ENCODE results near the gene GCAT. TPM values are rescaled to one million over a fixed set of nuclear protein-coding genes. Genes with fewer than 3 reads are reported as not detected.

GCAT gene
- total and polyA plus RNA-seq, 2 of the 13 experiments (the other 11 are each of a cell fraction or from before 2014, with no cell fraction given) = 28.0 to 50.3 TPM

GRCh38 chr22:37807410-37808293, at the start of gene GCAT (continued):
- TF ChIP-seq PRDM4 (CRISPR knock-in tag; IDR thresholded peaks at IDR 0.05; ENCODE audit: borderline replicate concordance) = no peak
- 0 out of 2 replicates have a peak, but pooled peaks have one; percentile 64 for TF ChIP-seq ZNF614 (CRISPR knock-in tag; IDR thresholded peaks at IDR 0.05; ENCODE audit: borderline replicate concordance)
- TF ChIP-seq SMAD9 (CRISPR knock-in tag; IDR thresholded peaks at IDR 0.05) = no peak
- no peak for TF ChIP-seq ARID2 (CRISPR knock-in tag; IDR thresholded peaks at IDR 0.05; ENCODE audit: borderline replicate concordance)
- TF ChIP-seq FOSL1 (CRISPR knock-in tag; IDR thresholded peaks at IDR 0.05; ENCODE audit: borderline replicate concordance) = no peak
- TF ChIP-seq ZBTB37 (CRISPR knock-in tag; IDR thresholded peaks at IDR 0.05) = no peak
- TF ChIP-seq RARA (CRISPR knock-in tag; IDR thresholded peaks at IDR 0.05) = peak; percentile 50; the same call in 1 of the 2 replicates
- no peak for TF ChIP-seq BCLAF1 (IDR thresholded peaks at IDR 0.05)
- peak; percentile 30 for TF ChIP-seq HOXA5 (CRISPR knock-in tag; IDR thresholded peaks at IDR 0.05)
- TF ChIP-seq GTF3A (CRISPR knock-in tag; conservative IDR thresholded peaks at IDR 0.05) = no peak
- peak; percentile 73 for TF ChIP-seq POLR2G (IDR thresholded peaks at IDR 0.05; ENCODE audit: low read depth, low read length)
- no peak for TF ChIP-seq FOXA1 (IDR thresholded peaks at IDR 0.05)
- no peak for TF ChIP-seq FOXA1 (CRISPR knock-in tag; IDR thresholded peaks at IDR 0.05)
- TF ChIP-seq ZNF605 (CRISPR knock-in tag; IDR thresholded peaks at IDR 0.05) = peak; percentile 91
- peak; percentile 75 for TF ChIP-seq ZFY (CRISPR knock-in tag; IDR thresholded peaks at IDR 0.05)
- peak; percentile 76 for TF ChIP-seq HNRNPK (IDR thresholded peaks at IDR 0.05; ENCODE audit: low read depth, low read length, poor library complexity, severe bottlenecking)
- TF ChIP-seq MYNN (CRISPR knock-in tag; IDR thresholded peaks at IDR 0.05; ENCODE audit: low read depth) = no peak
- peak; percentile 24; the same call in 1 of the 2 replicates for TF ChIP-seq ZMYM3 (CRISPR knock-in tag; IDR thresholded peaks at IDR 0.05)
- TF ChIP-seq ZNF615 (CRISPR knock-in tag; IDR thresholded peaks at IDR 0.05; ENCODE audit: borderline replicate concordance) = no peak
- TF ChIP-seq ZNF746 (CRISPR knock-in tag; IDR thresholded peaks at IDR 0.05) = peak; percentile 66; the same call in 1 of the 2 replicates
- no peak for TF ChIP-seq ZNF737 (CRISPR knock-in tag; IDR thresholded peaks at IDR 0.05; ENCODE audit: borderline replicate concordance)
- TF ChIP-seq FOXK1 (CRISPR knock-in tag; IDR thresholded peaks at IDR 0.05; ENCODE audit: borderline replicate concordance, low read depth) = peak; percentile 38; the same call in 1 of the 2 replicates
